OCI-LY7 (cell line): ENCODE measurements around the gene USP35.

Experiments
- CTCF ChIP-seq: fragments of 200-600 bp; sonication (generic); conservative IDR thresholded peaks from 2 replicates; pipeline ENCODE4 v1.5.1; 2014; ENCODE audit warnings: mild to moderate bottlenecking, antibody characterized with exemption, low read length, moderate library complexity, mixed read lengths
- EZH2phosphoT487 ChIP-seq: fragments of 200-600 bp; sonication (generic); IDR thresholded peaks from 2 replicates; pipeline ENCODE4 v1.6.1; 2018; ENCODE audit warnings: low read depth, borderline replicate concordance, mild to moderate bottlenecking, mixed run types, antibody characterized with exemption, low read length, moderate library complexity, mixed read lengths

GRCh38 chr11:78262691-78263090 is 74.0 kb downstream of the USP35 start:
- no peak for TF ChIP-seq CTCF
- no peak for TF ChIP-seq EZH2phosphoT487
